MCF 10A (cell line): Measurements from ENCODE around the gene CUL7. TPM values are rescaled to one million over a fixed set of nuclear protein-coding genes. Genes with fewer than 3 reads are reported as not detected.
A peak's percentile ranks its signal among the peaks of the same experiment; 100 is the strongest.

Experiments
- BruUV-seq: library from RNA; stranded (reverse); fragments of 400-500 nt; replicated peaks from 2 replicates; lab custom pipeline; 2021; lab: Mats Ljungman, UMichigan
- CTCF ChIA-PET: fragments of 300-600 bp; sonication (Branson Sonifier 250); formaldehyde crosslinking; extraction: SDS; loops from one replicate; lab custom pipeline; 2021; ENCODE audit warnings: antibody characterized with exemption, inconsistent platforms; lab: Yijun Ruan, JAX
- POLR2A ChIA-PET: fragments of 300-600, 350-650 bp; sonication (Branson Sonifier 250); formaldehyde crosslinking; extraction: SDS; loops from one replicate; lab custom pipeline; 2020; ENCODE audit warnings: antibody characterized with exemption, inconsistent platforms; lab: Yijun Ruan, JAX
- DNase-seq: peaks from one replicate; pipeline ENCODE4 v3.0.0-alpha.2; 2018; ENCODE audit not compliant: unreplicated experiment
- H3K27ac Mint-ChIP-seq: one replicate; pipeline ENCODE4 v1.8.0; 2022; ENCODE audit warnings: mild to moderate bottlenecking, low read depth, mixed read lengths; ENCODE audit not compliant: unreplicated experiment
- H3K27me3 Mint-ChIP-seq: one replicate; pipeline ENCODE4 v1.8.0; 2022; ENCODE audit warnings: mixed read lengths; ENCODE audit not compliant: insufficient read depth, unreplicated experiment
- H3K36me3 Mint-ChIP-seq: one replicate; pipeline ENCODE4 v1.8.0; 2022; ENCODE audit warnings: mild to moderate bottlenecking, moderate library complexity, mixed read lengths; ENCODE audit not compliant: insufficient read depth, unreplicated experiment
- H3K4me1 Mint-ChIP-seq: one replicate; pipeline ENCODE4 v1.8.0; 2022; ENCODE audit warnings: mixed read lengths; ENCODE audit not compliant: insufficient read depth, unreplicated experiment
- H3K4me3 Mint-ChIP-seq: one replicate; pipeline ENCODE4 v1.8.0; 2022; ENCODE audit warnings: mild to moderate bottlenecking, moderate library complexity, mixed read lengths; ENCODE audit not compliant: unreplicated experiment
- H3K9me3 Mint-ChIP-seq: one replicate; pipeline ENCODE4 v1.8.0; 2022; ENCODE audit warnings: mixed read lengths; ENCODE audit not compliant: unreplicated experiment
- CTCF ChIP-seq: fragments of 200-600 bp; IDR thresholded peaks from one replicate; pipeline ENCODE4 v1.8.0; 2022; ENCODE audit warnings: antibody characterized with exemption, mild to moderate bottlenecking; ENCODE audit not compliant: unreplicated experiment
- intact Hi-C: fragments of 100-400 bp; cut with micrococcal nuclease; formaldehyde crosslinking; loops from 2 replicates; pipeline ENCODE4 v1.14.1; 2022
- total RNA-seq: library from RNA; stranded (reverse); gene quantifications from 2 replicates; pipeline ENCODE4 v1.2.3, GENCODE V29; 2022

Gene CUL7
- total RNA-seq, 1 experiment from 2014 or later: 22.7 TPM

GRCh38 chr6:43011207-43011606 is 42.4 kb downstream of the CUL7 start:
- Mint-ChIP-seq H3K27me3 (no peaks in the 10 kb centered on the region), H3K4me3 (no peak overlapping the region), H3K9me3 (no peaks in the 10 kb centered on the region), H3K36me3 (peaks cover 38% of the 10 kb centered on the region), H3K4me1 (peaks cover 31% of the 10 kb centered on the region), H3K27ac (peak overlapping the region; percentile 99)
- no TSS peak for BruUV-seq
- ChIA-PET POLR2A (interaction anchor here (1.3 to 5.5 kb wide), 5 partner anchors 11 to 82 kb away, joined by 3 to 23 read pairs (median 4); partner anchors contain the start of genes CNPY3, PEX6, PPP2R5D and RRP36), CTCF (interaction anchor here (0.7 to 1.9 kb wide), 3 partner anchors 24 to 110 kb away, joined by 4 to 7 read pairs (median 6); no protein-coding TSS in a partner anchor)
- TF ChIP-seq CTCF: no peak
- intact Hi-C loops: loop anchor here (5.0 kb wide), 1 partner anchor 41 kb away; the partner anchor contains the start of gene CUL7
- DNase-seq: no peak

- DNase-seq: peak; percentile 29
- no peak overlapping the region for H3K27ac Mint-ChIP-seq
- H3K9me3 Mint-ChIP-seq: no peaks in the 10 kb centered on the region
- ChIA-PET POLR2A (interaction anchor here (1.0 to 1.7 kb wide), 3 partner anchors 10 to 87 kb away, joined by 4 to 10 read pairs (median 4); partner anchors contain the start of genes KLC4 and MRPL2), CTCF (interaction anchor here (0.7 kb wide), 1 partner anchor 173 kb away, joined by 3 read pairs; no protein-coding TSS in a partner anchor)
- intact Hi-C loops: no loop called here
- TF ChIP-seq CTCF: peak; percentile 16
- H3K27me3 Mint-ChIP-seq: no peaks in the 10 kb centered on the region
- BruUV-seq: no TSS peak
- H3K4me3 Mint-ChIP-seq: no peak overlapping the region
- peaks cover 23% of the 10 kb centered on the region for H3K4me1 Mint-ChIP-seq
- H3K36me3 Mint-ChIP-seq: peaks cover 35% of the 10 kb centered on the region
Observed at GRCh38 chr6:43009124-43009523, 44.5 kb downstream of the CUL7 start.

- no TSS peak for BruUV-seq
- Mint-ChIP-seq H3K4me1 (peaks cover 7% of the 10 kb centered on the region), H3K4me3 (no peak overlapping the region), H3K9me3 (no peaks in the 10 kb centered on the region), H3K27me3 (no peaks in the 10 kb centered on the region), H3K36me3 (peaks cover 34% of the 10 kb centered on the region), H3K27ac (no peak overlapping the region)
- CTCF ChIA-PET: interaction anchor here (0.7 to 1.4 kb wide), 4 partner anchors 11 to 137 kb away, joined by 3 to 6 read pairs (median 3); no protein-coding TSS in a partner anchor
- TF ChIP-seq CTCF: no peak
- intact Hi-C loops: no loop called here
- POLR2A ChIA-PET: interaction anchor here (0.6 to 1.6 kb wide), 3 partner anchors 29 to 543 kb away, joined by 3 to 5 read pairs (median 4); no protein-coding TSS in a partner anchor
- no peak for DNase-seq
Observed at GRCh38 chr6:43007126-43007525, 46.5 kb downstream of the CUL7 start.

GRCh38 chr6:43006251-43006650 is 47.4 kb downstream of the CUL7 start:
- Mint-ChIP-seq H3K9me3 (no peaks in the 10 kb centered on the region), H3K36me3 (peaks cover 34% of the 10 kb centered on the region), H3K27ac (no peak overlapping the region), H3K4me1 (peaks cover 5% of the 10 kb centered on the region), H3K4me3 (no peak overlapping the region), H3K27me3 (no peaks in the 10 kb centered on the region)
- BruUV-seq: no TSS peak
- CTCF ChIA-PET: interaction anchor here (0.5 to 1.4 kb wide), 2 partner anchors 10 to 89 kb away, joined by 3 to 6 read pairs; no protein-coding TSS in a partner anchor
- POLR2A ChIA-PET: no interaction called here
- intact Hi-C loops: no loop called here
- no peak for TF ChIP-seq CTCF
- DNase-seq: no peak
